Measurements from ENCODE around the gene LARP7. TPM values are rescaled to one million over a fixed set of nuclear protein-coding genes. Genes with fewer than 3 reads are reported as not detected.
A peak's percentile ranks its signal among the peaks of the same experiment; 100 is the strongest.
"Not testable (repeated sequence)": the region's sequence is repeated elsewhere in the genome, so short reads cannot be mapped to it uniquely, and the experiment has no call there.

The LARP7 gene
- total RNA-seq, 1 donor from 2014 or later = 48.5 TPM

DNA sequence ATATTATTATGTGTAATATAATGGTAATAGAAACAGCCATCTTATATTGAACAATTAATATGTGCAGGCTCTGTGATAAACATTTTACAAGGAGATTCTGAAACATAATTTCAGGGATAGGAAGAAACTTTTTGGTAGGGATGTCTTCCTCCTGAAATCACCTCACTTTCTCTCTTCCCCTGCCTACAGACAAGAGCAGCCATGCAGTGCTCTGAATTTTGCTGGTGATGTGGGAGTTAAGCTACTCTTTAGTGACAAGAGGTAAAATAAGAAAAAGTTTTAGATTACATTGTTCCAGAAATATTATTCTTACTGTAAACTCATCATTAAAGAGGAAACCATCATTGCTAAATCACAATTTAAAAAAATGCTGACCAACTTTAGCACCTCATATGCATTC is 36.1 kb downstream of the LARP7 start:
- H3K4me1 Mint-ChIP-seq = peaks cover 4% of the 10 kb centered on the region

GRCh38 chr4:112673686-112674085 is 36.7 kb downstream of the LARP7 start:
- intact Hi-C loops (cut with micrococcal nuclease) = no loop called here
- Mint-ChIP-seq H3K36me3 (ENCODE audit: low read depth) (no peaks in the 10 kb centered on the region), H3K4me1 (peaks cover 4% of the 10 kb centered on the region), H3K4me3 (no peak overlapping the region), H3K9me3 (no peaks in the 10 kb centered on the region), H3K27ac (no peak overlapping the region), H3K27me3 (peaks cover 6% of the 10 kb centered on the region)
- DNase-seq = no peak

More for the DNA sequence above, 36.1 kb downstream of the LARP7 start:
- intact Hi-C loops (cut with micrococcal nuclease) = no loop called here
- no peak overlapping the region for H3K27ac Mint-ChIP-seq
- DNase-seq = no peak
- no peaks in the 10 kb centered on the region for H3K36me3 Mint-ChIP-seq (ENCODE audit: low read depth)
- H3K27me3 Mint-ChIP-seq = peaks cover 6% of the 10 kb centered on the region
- no peak overlapping the region for H3K4me3 Mint-ChIP-seq
- H3K9me3 Mint-ChIP-seq = no peaks in the 10 kb centered on the region

DNA sequence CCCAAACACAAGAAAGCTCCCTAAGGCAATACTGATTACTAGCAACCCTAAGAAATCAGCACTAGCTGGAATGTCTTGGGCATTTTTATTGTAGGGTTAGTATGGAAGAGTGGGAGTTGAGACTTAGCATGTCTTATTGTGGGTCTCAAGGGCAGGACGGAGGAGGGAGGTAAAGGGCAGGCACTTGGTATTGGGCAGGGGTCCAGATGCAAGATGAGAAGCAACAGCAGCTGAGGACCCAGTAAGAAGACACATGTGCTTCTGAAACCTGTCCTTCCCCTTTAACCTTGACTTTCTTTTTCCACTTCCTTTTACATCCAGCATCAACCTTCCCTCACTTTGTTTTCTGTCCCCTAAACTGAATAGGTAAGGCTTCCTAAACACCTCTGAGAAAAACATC is 37.4 kb downstream of the LARP7 start:
- intact Hi-C loops (cut with micrococcal nuclease) = no loop called here
- H3K27me3 Mint-ChIP-seq = peaks cover 6% of the 10 kb centered on the region
- H3K27ac Mint-ChIP-seq = no peak overlapping the region
- H3K9me3 Mint-ChIP-seq = no peaks in the 10 kb centered on the region
- DNase-seq = no peak
- H3K36me3 Mint-ChIP-seq (ENCODE audit: low read depth) = no peaks in the 10 kb centered on the region
- no peak overlapping the region for H3K4me3 Mint-ChIP-seq
- H3K4me1 Mint-ChIP-seq = peaks cover 4% of the 10 kb centered on the region

- intact Hi-C loops (cut with micrococcal nuclease) = no loop called here
- Mint-ChIP-seq H3K9me3 (no peaks in the 10 kb centered on the region), H3K27me3 (peaks cover 6% of the 10 kb centered on the region), H3K4me1 (peaks cover 4% of the 10 kb centered on the region), H3K36me3 (ENCODE audit: low read depth) (no peaks in the 10 kb centered on the region), H3K27ac (no peak overlapping the region), H3K4me3 (no peak overlapping the region)
- DNase-seq = no peak
These were observed 40.7 kb downstream of the LARP7 start for GRCh38 chr4:112677519-112678091.

GRCh38 chr4:112680996-112681395 is 44.1 kb downstream of the LARP7 start:
- Mint-ChIP-seq H3K27ac (no peak overlapping the region), H3K4me3 (no peak overlapping the region), H3K27me3 (no peaks in the 10 kb centered on the region), H3K4me1 (peaks cover 2% of the 10 kb centered on the region), H3K9me3 (no peaks in the 10 kb centered on the region), H3K36me3 (ENCODE audit: low read depth) (no peaks in the 10 kb centered on the region)
- no peak for DNase-seq
- intact Hi-C loops (cut with micrococcal nuclease) = no loop called here

DNA sequence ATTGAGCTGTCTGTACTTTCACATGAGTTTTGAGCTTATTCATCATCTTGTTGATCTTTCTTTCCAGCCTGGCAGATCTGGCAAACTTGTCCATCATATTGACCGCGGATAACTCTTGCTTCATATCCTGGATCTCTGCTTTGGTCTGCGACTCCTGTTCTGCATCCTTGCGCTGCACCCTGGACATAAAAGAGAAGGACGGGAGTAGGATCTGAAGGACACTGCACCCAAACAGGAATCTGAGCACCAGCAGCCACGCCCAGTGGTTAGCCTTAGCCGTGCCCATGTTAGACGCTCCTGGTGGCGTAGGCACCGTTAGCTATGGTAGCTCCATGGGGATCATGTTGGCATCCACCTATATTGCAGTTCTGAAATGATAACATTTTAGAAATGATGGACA is 56.6 kb downstream of the LARP7 start:
- Mint-ChIP-seq H3K36me3 (ENCODE audit: low read depth) (no peaks in the 10 kb centered on the region), H3K4me3 (no peak overlapping the region), H3K4me1 (no peaks in the 10 kb centered on the region), H3K27ac (no peak overlapping the region), H3K27me3 (peaks cover 19% of the 10 kb centered on the region), H3K9me3 (no peaks in the 10 kb centered on the region)
- no peak for DNase-seq
- intact Hi-C loops (cut with micrococcal nuclease) = no loop called here

DNA sequence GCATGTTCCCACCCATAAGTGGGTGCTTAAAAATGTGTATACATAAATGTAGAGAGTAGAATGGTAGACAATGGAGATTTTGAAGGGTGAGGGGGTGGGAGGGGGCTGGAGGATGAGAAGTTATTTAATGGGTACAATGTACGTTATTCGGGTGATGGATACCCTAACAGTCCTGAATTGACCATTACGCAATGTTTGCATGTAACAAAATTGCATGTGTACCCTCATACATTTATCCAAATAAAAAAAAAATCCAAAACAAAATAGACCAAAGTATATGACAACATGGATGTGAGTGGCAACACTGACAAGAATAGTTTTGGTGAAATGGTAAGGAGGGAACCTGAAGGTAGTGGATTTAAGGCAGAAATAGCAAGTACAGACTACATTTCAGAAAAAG is 63.7 kb downstream of the LARP7 start:
- intact Hi-C loops (cut with micrococcal nuclease) = no loop called here
- Mint-ChIP-seq H3K4me1 (peaks cover 7% of the 10 kb centered on the region), H3K9me3 (no peaks in the 10 kb centered on the region), H3K36me3 (ENCODE audit: low read depth) (no peaks in the 10 kb centered on the region), H3K4me3 (no peak overlapping the region), H3K27ac (no peak overlapping the region), H3K27me3 (peaks cover 35% of the 10 kb centered on the region)
- no peak for DNase-seq

GRCh38 chr4:112702892-112703291 is 65.9 kb downstream of the LARP7 start:
- no peak for DNase-seq
- intact Hi-C loops (cut with micrococcal nuclease) = no loop called here
- no peaks in the 10 kb centered on the region for H3K9me3 Mint-ChIP-seq
- no peak overlapping the region for H3K4me3 Mint-ChIP-seq
- H3K27ac Mint-ChIP-seq = no peak overlapping the region
- H3K36me3 Mint-ChIP-seq (ENCODE audit: low read depth) = no peaks in the 10 kb centered on the region
- H3K4me1 Mint-ChIP-seq = peaks cover 16% of the 10 kb centered on the region
- peaks cover 48% of the 10 kb centered on the region for H3K27me3 Mint-ChIP-seq

DNA sequence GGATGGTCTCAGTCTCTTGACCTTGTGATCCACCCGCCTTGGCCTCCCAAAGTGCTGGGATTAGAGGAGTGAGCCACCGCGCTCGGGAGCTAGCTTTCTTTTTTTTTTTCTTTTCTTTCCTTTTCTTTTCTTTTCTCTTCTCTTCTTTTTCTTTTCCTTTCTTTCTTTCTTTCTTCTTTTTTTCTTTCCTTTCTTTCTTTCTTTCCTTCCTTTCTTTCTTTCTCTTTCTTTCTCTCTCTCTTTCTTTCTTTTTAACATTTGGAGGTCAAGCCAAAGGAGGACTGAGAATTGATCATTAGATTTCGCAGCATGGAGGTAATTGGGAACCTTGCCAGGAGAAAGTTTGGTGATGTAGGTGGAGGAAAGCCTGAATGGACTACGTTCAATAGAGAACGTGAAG is 67.4 kb downstream of the LARP7 start:
- H3K27me3 Mint-ChIP-seq = peaks cover 47% of the 10 kb centered on the region
- intact Hi-C loops (cut with micrococcal nuclease) = no loop called here
- no peaks in the 10 kb centered on the region for H3K9me3 Mint-ChIP-seq
- H3K4me1 Mint-ChIP-seq = peaks cover 16% of the 10 kb centered on the region
- H3K36me3 Mint-ChIP-seq (ENCODE audit: low read depth) = no peaks in the 10 kb centered on the region
- DNase-seq = no peak
- no peak overlapping the region for H3K27ac Mint-ChIP-seq
- peak overlapping the region; percentile 79 for H3K4me3 Mint-ChIP-seq

DNA sequence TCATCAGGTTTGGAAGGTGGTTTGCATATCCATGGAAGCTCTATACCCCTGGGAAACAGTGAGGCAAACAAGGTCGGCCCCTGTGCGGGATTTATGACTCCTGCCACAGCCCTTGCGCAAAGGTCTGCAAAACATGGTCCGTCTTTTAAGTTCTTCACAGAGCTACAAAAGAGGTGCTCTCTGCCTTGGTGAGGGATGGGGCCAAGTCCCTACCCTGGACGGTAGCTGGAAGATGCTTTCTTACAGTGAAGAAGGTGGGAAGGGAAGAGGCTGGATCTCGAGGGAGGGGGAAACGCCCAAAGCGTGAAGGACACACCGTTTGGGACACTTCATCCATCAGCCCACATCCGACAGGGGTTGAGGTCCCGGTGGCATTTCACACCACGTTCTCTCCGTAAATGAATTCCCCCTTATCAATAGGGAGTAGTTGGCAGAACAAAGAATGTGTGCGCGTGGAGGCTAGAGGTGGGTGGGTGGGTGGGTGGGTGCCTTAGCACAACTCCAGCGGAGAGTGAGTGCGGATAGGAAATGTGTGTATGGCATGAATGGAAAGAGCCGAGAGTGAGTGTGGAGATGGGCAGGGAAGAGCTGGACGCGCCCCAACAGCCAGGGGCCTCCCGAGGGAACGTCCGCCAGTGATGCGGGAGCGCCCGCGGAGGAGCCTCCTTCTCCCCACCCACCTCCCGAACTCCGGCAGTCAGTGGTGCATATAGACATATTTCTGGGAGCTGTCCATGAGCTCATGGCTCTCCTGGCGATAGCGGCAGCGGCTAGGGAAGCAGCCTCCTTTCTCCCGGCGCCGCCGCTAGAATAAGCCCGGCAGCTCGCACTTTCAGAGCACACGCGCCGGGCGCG is 68.3 kb downstream of the LARP7 start:
- intact Hi-C loops (cut with micrococcal nuclease) = loop anchor here (1.0 to 5.0 kb wide), 3 partner anchors 57 to 188 kb away; partner anchors contain the start of genes LARP7 and NEUROG2
- Mint-ChIP-seq H3K9me3 (no peaks in the 10 kb centered on the region), H3K27me3 (peaks cover 54% of the 10 kb centered on the region), H3K4me3 (peak overlapping the region; percentile 79), H3K27ac (peak overlapping the region; percentile 52), H3K36me3 (ENCODE audit: low read depth) (no peaks in the 10 kb centered on the region), H3K4me1 (peaks cover 16% of the 10 kb centered on the region)
- peak; percentile 63 for DNase-seq

- Mint-ChIP-seq H3K4me3 (peak overlapping the region; percentile 91), H3K27me3 (peaks cover 50% of the 10 kb centered on the region), H3K27ac (peak overlapping the region; percentile 79), H3K4me1 (peaks cover 16% of the 10 kb centered on the region)
- H3K9me3 Mint-ChIP-seq; H3K36me3 Mint-ChIP-seq (ENCODE audit: low read depth): not testable (repeated sequence)
- intact Hi-C loops (cut with micrococcal nuclease) = loop anchor here (1.0 to 5.0 kb wide), 4 partner anchors 29 to 189 kb away; partner anchors contain the start of genes LARP7 and NEUROG2
- DNase-seq = peak; percentile 77
These were observed 69.2 kb downstream of the LARP7 start for GRCh38 chr4:112705891-112706839.

DNA sequence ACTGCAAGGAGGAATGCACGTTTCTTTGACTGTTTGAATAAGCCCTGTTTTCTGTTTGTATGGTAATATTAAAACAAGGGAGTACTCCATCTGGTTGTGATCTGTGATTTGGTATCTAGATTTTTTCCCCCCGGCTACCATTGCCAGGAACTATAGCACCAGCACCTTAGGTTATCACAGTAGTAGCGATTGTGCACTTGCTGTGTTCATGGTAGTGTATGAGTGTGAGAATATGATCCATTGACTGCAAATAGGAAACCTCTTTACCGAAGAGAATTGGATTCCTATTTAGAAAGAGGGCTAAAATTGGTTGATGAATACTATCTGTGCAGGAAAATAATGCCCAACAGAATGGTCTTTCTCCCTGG is 69.9 kb downstream of the LARP7 start:
- intact Hi-C loops (cut with micrococcal nuclease) = loop anchor here (2.0 to 5.0 kb wide), 3 partner anchors 28 to 190 kb away; partner anchors contain the start of gene NEUROG2
- no peak for DNase-seq
- Mint-ChIP-seq H3K4me1 (peaks cover 16% of the 10 kb centered on the region), H3K27ac (no peak overlapping the region), H3K36me3 (ENCODE audit: low read depth) (no peaks in the 10 kb centered on the region), H3K9me3 (no peaks in the 10 kb centered on the region), H3K27me3 (peaks cover 47% of the 10 kb centered on the region), H3K4me3 (peak overlapping the region; percentile 91)
